Effector memory CD4-positive, alpha-beta T cell (primary cell): ENCODE data around the gene RFXANK.
"Not testable (repeated sequence)": the region's sequence is repeated elsewhere in the genome, so short reads cannot be mapped to it uniquely, and the experiment has no call there.

Source experiments
- DNase-seq, 3 donors: peaks; one replicate each; pipeline ENCODE4 v3.0.0-alpha.2; 2020
- H3K27ac ChIP-seq: 2 replicates; pipeline ENCODE4 v1.7.0; 2013; ENCODE audit warnings: mild to moderate bottlenecking, low read length, moderate library complexity; ENCODE audit not compliant: insufficient read depth, poor library complexity, severe bottlenecking
- H3K27me3 ChIP-seq: replicated peaks from 2 replicates; pipeline ENCODE4 v1.7.0; 2013; ENCODE audit warnings: mild to moderate bottlenecking, low read length; ENCODE audit not compliant: insufficient read depth, control insufficient read depth, poor library complexity, severe bottlenecking
- H3K36me3 ChIP-seq: 2 replicates; pipeline ENCODE4 v1.7.0; 2013; ENCODE audit warnings: mild to moderate bottlenecking, low read length, moderate library complexity; ENCODE audit not compliant: control insufficient read depth, insufficient read depth
- H3K4me1 ChIP-seq: 2 replicates; pipeline ENCODE4 v1.7.0; 2013; ENCODE audit warnings: low read length, mild to moderate bottlenecking; ENCODE audit not compliant: control insufficient read depth, insufficient read depth, poor library complexity, severe bottlenecking
- H3K4me3 ChIP-seq: 2 replicates; pipeline ENCODE4 v1.7.0; 2013; ENCODE audit warnings: low read length, low read depth, mild to moderate bottlenecking; ENCODE audit not compliant: insufficient read depth, poor library complexity, severe bottlenecking
- H3K9me3 ChIP-seq: 2 replicates; pipeline ENCODE4 v1.7.0; 2013; ENCODE audit warnings: mild to moderate bottlenecking, low read length, moderate library complexity; ENCODE audit not compliant: control insufficient read depth

The RFXANK gene

GRCh38 chr19:19169236-19170052 lies 22.6 kb upstream of the RFXANK start:
- H3K4me3 ChIP-seq = peak overlapping the region; percentile 35
- peaks cover 12% of the 10 kb centered on the region for H3K4me1 ChIP-seq
- no peak for DNase-seq
- no peaks in the 10 kb centered on the region for H3K27me3 ChIP-seq
- no peak overlapping the region for H3K27ac ChIP-seq
- peaks cover 3% of the 10 kb centered on the region for H3K36me3 ChIP-seq
- H3K9me3 ChIP-seq = no peaks in the 10 kb centered on the region

GRCh38 chr19:19170053-19170872 lies 21.8 kb upstream of the RFXANK start, which contains the start of gene MEF2B:
Gene MEF2B (minus strand): TSS chr19:19170263. CDS start chr19:19150735, 19,528 bp downstream.
- H3K4me3 ChIP-seq = peak within 1 kb of the TSS; percentile 35
- no peaks in the 10 kb centered on the region for H3K27me3 ChIP-seq
- H3K36me3 ChIP-seq = peaks cover 1% of the 10 kb centered on the region
- H3K27ac ChIP-seq = no peak within 1 kb of the TSS
- peak; percentile 44 to 69 (median 63) for DNase-seq
- H3K9me3 ChIP-seq = no peaks in the 10 kb centered on the region
- peaks cover 12% of the 10 kb centered on the region for H3K4me1 ChIP-seq

GRCh38 chr19:19170873-19171672 lies 21.0 kb upstream of the RFXANK start:
- H3K4me3 ChIP-seq = no peak overlapping the region
- H3K9me3 ChIP-seq = no peaks in the 10 kb centered on the region
- no peak overlapping the region for H3K27ac ChIP-seq
- peaks cover 12% of the 10 kb centered on the region for H3K4me1 ChIP-seq
- no peaks in the 10 kb centered on the region for H3K36me3 ChIP-seq
- no peaks in the 10 kb centered on the region for H3K27me3 ChIP-seq
- no peak for DNase-seq

DNA sequence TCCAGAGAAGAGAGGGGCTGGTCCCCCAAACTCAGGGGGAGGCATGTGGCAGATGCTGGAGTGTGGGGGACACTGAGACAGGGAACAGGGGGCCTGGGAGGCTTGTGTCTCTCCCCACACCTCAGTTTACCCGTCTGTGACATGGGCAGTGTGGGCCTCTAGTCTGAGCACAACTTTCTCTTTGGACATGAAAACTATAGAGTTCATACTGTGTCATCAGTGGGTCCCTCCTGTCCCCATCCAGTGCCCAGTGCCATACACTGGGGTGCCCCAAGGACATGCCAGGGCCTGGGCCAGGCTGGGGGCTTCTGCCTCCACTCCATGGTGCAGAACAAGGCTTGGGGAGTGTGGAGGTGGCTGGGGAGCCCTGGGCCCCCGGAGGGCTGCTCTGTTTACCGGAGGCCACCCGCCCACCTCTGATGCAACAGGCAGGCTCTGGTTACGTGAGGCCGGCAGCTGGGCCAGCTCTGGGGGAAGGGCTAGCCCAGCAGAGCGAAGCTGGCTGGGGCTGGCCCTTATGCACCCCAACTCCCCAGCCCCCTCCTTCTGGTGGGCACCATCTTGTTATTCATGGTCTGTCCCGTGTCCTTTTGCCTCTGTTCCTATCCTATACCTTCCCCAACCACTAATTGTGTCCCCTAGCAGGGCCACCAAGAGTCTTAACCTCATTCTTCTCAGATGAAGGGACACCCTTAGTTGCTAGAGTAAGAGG lies 20.1 kb upstream of the RFXANK start:
- DNase-seq = no peak
- no peaks in the 10 kb centered on the region for H3K9me3 ChIP-seq
- peaks cover 12% of the 10 kb centered on the region for H3K4me1 ChIP-seq
- no peak overlapping the region for H3K27ac ChIP-seq
- H3K4me3 ChIP-seq = no peak overlapping the region
- no peaks in the 10 kb centered on the region for H3K27me3 ChIP-seq
- H3K36me3 ChIP-seq = no peaks in the 10 kb centered on the region

DNA sequence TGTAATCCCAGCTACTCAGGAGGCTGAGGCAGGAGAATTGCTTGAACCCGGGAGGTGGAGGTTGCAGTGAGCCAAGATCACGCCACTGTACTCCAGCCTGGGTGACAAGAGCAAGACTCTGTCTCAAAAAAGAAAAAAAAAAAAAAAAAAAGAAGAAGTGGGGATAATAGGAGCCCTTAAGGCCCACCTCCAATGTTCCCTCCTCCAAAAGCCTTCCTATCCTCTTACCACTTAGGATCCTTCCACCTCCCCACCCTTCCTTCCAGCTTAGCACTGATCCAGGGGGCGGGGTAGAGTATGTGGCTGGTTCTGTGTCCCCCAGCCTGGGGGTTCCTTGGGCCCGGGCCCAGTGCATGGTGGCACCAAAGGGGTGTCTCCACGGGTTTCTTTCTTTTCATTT lies 18.8 kb upstream of the RFXANK start:
- DNase-seq, H3K36me3 ChIP-seq, H3K27ac ChIP-seq, H3K9me3 ChIP-seq, H3K4me3 ChIP-seq, H3K27me3 ChIP-seq: not testable (repeated sequence)
- peaks cover 12% of the 10 kb centered on the region for H3K4me1 ChIP-seq

- DNase-seq = no peak
- H3K4me1 ChIP-seq = no peaks in the 10 kb centered on the region
- H3K27me3 ChIP-seq = no peaks in the 10 kb centered on the region
- peaks cover 12% of the 10 kb centered on the region for H3K36me3 ChIP-seq
- H3K4me3 ChIP-seq = no peak overlapping the region
- H3K9me3 ChIP-seq = no peaks in the 10 kb centered on the region
- H3K27ac ChIP-seq = no peak overlapping the region
These were observed 15.1 kb upstream of the RFXANK start for GRCh38 chr19:19176950-19177349.

DNA sequence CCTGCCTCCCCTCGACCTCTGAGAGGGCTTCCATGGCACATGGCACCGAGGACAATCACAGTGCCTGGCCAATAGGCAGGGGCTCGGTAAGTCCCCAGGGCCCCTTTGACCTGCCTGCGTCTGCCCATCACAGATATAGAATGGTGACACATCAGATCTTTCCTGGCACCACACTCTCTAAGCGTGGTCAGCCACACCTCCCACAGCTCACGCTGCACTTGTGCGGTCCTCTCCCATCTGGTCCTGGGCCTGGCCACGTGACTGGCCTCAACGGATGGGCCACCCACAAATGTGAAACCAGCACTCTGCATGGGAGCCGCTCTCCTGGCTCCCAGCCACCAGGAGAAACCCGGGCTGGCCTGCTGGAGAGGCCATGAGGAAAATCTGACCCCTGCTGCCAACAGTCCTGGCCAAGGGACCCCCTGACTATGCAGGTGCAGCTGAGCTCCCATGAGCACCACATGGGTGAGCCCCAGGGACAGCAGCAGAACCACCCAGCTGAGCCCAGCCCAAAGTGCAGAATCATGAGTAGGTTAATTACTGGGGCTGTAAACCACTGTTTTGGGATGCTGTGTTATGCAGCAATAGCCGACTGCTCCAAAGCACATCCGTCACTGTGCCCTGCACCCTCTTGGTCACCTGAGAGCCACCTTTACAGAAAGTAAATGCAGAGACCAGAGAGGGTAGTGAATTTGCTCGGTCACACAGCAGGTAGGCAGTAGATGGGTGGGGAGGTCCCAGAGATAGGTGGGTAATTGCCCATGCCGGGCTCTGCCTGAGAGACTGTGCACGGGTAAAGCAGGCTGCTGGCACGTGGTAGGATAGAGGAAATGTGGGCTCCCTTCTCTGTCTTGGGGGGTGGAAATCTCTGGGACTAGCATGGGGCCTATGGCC lies 12.3 kb upstream of the RFXANK start:
- H3K27me3 ChIP-seq = no peaks in the 10 kb centered on the region
- no peaks in the 10 kb centered on the region for H3K4me1 ChIP-seq
- no peak overlapping the region for H3K4me3 ChIP-seq
- no peak for DNase-seq
- H3K27ac ChIP-seq = no peak overlapping the region
- peaks cover 18% of the 10 kb centered on the region for H3K36me3 ChIP-seq
- H3K9me3 ChIP-seq = no peaks in the 10 kb centered on the region

GRCh38 chr19:19181488-19181998 lies 10.5 kb upstream of the RFXANK start:
- no peaks in the 10 kb centered on the region for H3K27me3 ChIP-seq
- no peaks in the 10 kb centered on the region for H3K9me3 ChIP-seq
- H3K4me3 ChIP-seq = no peak overlapping the region
- DNase-seq = no peak
- H3K36me3 ChIP-seq = peaks cover 24% of the 10 kb centered on the region
- H3K27ac ChIP-seq = no peak overlapping the region
- no peaks in the 10 kb centered on the region for H3K4me1 ChIP-seq
